ENCODE data around the gene GAMT.
"Not testable (repeated sequence)": the region's sequence is repeated elsewhere in the genome, so short reads cannot be mapped to it uniquely, and the experiment has no call there.

GAMT gene

DNA sequence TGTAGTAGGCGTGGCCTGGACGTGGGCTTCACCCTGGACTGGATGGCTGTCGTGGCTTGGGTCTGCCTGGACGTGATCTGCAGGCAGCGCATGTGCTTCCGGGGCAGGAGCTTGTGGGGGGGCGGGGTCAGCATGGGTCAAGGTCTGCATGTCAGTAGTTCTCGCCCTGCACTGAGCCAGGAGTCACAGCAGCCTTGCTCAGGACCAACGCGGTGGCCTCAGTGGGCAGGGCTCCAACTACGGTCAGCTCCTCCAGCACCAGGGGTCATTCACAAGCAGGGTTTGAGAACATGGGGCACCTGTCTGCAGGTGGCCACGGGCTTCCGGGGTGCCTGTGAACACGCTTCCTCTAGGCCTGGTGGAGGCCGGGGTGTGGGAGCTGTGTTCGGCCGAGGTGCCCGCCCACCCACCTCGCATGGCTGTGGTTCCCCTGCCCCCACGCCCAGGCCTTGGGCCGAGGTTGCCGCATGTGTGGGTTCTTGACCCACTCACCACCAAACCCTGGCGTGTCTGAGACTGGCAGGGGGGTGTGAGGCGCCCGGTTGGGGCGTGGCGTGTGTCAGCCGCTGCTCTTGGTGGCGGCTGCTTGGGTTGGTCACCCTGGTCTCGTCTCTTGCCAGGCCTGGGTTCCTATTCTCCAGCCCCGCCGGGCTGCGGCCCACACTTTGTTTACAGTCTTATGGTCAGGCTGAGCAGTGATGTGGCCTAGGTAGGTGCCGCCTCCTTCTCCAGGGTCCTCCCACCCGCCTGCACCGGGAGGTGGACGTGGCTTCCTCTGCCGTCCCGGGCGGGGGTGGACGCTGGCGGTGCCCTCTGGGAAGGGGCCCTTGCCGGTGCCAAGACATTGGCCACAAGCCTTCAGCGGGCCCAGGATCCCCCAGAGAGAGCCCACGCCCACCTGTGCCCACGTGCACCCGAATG, 32.0 kb upstream of the GAMT start:
- DNase-seq (ENCODE audit: low read depth in 3 of 3) = no peak

DNA sequence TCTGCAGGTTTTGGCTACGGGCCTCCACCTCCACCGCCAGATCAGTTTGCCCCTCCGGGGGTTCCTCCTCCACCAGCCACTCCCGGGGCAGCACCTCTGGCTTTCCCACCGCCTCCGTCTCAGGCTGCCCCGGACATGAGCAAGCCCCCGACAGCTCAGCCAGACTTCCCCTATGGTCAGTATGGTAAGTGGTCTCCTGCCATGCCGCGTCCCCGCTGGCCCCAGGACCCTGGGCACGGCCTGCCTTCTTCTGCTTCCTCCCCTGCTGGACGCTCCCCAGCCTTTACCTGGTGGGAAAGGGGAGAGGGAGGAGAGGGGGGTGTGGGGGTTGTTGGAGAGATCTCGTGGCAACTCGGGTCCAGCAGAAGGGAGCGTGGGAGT, 31.2 kb upstream of the GAMT start:
- DNase-seq (ENCODE audit: low read depth in 3 of 3) = no peak

DNA sequence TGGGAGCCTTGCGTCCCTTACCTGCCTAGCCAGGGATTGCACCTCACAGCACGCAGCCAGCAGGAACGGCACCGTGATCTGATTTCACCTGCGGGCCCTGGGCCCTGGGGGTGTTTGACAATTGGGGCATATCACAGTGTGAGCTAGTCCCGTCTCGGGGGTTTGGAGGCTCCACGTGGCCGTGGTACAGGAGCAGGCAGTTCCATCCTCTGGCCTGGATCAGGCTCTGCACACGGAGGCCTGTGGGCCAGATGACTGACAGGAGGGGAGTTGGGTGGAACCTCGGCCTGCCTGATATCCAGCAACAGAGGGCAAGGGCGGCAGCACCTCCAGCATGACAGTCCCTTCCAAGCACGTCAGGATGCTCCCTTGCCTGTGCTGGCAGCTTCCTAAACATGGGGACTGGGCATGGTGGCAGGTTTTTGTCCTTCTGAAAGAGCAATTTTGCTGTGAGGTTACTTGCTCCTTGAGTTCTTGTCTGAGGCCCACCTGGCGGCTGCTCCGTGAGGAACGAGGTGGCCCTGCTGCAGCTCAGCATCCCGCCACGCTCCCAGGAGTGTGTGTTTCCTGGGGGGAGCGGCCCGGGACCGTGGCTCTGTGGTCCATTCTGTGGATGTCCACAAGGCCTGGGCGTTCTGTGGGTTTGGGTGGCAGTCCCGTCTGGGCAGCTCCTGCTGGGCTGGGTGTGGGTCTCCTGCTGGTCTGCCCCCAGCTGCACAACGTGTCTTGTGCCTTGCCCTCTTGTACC, 30.6 kb upstream of the GAMT start:
- DNase-seq (ENCODE audit: low read depth in 3 of 3) = no peak

DNA sequence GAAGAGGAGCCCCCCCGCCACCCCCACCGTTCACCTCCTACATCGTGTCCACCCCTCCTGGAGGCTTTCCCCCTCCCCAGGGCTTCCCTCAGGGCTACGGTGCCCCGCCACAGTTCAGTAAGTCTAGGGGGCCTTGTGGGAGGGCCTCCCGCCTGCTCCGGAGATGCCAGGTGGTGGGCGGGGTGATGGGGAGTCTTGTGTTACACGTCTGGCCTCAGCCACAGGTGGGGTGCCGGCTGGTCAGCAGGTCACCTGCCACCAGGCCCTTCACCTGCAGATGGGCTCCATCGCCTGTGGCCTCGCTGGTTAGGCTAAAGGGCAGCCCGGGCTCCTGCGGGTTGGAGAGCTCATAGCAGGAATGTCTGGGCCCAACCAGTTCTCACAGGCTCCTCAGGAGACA, 28.9 kb upstream of the GAMT start:
- DNase-seq (ENCODE audit: low read depth in 3 of 3) = no peak

DNA sequence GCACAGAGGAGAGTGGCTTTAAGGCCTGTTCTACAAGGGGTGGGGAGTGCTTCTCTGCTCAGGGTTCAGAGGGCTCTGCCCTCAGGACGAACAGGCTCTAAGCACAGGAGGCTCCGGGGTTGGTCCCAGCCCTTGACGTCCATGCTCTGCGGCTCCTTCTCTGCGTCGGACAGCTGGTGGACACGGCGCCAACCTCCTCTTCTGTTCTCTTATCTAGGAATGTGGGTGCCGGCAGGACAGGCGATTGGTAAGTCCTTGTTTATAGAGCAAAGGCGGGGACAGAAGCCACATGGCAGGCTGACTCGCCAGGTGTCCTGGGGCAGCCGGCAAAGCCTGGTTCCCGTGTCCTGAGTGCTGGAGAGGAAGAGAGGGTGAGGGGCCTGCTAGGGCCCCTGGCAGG, 28.4 kb upstream of the GAMT start:
- no peak for DNase-seq (ENCODE audit: low read depth in 3 of 3)

DNA sequence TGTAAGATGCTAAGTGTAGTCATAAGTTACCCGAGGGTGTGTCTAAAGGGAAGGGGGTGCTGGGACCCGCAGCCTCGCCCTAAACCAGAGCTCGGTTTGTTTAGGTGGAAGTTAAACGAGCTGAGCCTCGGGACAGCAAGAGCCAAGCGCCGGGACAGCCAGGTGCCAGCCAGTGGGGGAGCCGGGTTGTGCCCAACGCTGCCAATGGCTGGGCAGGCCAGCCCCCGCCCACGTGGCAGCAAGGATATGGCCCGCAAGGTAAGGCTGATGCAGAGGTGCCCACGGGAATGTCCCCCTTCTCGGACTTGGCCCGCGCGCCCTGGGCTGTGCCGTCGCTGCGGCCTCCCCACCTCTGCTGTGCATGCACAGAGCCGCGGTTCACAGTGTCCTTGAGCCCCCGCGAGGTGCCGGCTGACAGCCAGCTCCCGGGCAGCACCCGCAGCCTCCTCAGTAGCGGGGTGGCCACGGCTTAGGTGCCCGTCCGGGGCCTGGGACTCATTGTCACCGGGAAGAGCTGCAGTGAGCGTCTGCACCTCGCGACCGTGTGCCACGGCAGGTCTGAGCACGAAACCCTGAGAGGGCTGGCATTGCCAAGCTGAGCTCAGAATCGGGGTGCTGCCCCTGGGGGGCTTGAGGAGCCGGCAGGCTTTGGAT, 27.5 kb upstream of the GAMT start:
- DNase-seq (ENCODE audit: low read depth in 3 of 3) = no peak

DNA sequence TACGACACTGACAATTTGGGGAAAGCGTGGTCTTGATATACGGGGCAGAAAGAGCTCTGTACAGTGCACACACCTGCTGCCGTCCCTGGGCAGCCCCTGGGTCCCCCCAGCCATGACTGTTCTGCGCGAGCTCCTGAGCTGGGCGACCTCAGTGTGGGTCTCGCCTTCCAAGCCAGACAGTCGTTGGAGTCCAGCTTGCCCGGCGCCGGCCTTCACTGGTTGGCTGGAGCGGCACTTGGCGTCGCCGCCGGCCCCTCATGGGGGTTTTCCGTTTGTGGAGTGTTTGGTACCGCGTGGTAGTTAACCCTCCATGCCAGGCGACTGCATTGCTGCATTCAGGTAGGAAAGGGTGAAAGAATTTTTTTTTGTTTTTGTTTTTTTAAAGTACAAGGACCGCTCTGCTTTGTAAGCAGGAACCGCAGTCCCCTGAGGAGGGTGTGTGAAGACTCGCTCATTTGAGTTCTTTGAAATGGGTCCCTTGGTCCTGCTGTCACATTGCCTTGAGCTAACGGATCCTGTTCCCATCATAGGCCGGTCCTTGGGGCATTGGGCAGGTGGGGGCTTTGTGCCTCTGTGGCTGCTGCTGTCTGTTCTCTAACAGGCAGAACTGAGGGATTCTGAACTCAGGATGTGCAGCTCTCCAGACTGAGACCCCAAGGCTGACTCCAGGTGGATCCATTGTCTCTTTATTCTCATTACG, 26.0 kb upstream of the GAMT start:
- no peak for DNase-seq (ENCODE audit: low read depth in 3 of 3)

DNA sequence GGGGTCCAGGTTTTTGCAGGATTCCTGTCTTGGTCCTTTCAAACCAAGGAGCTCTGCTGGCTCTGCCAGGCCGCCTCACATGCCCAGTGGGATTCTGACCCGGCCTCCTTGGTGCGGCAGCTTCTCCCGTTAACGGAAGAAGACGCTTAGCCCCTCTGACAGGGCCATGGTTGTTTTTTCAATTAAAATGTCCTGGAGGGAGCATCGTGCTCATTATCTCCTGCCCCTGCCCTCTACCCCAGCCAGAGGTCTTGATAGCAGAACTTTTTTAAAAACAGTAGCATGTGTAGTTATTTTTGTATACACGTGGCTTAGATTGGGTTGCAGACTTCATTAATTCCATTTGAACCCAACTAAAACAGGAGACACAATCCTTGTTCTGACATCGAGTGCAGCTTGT, 25.4 kb upstream of the GAMT start:
- DNase-seq (ENCODE audit: low read depth in 3 of 3) = no peak

DNA sequence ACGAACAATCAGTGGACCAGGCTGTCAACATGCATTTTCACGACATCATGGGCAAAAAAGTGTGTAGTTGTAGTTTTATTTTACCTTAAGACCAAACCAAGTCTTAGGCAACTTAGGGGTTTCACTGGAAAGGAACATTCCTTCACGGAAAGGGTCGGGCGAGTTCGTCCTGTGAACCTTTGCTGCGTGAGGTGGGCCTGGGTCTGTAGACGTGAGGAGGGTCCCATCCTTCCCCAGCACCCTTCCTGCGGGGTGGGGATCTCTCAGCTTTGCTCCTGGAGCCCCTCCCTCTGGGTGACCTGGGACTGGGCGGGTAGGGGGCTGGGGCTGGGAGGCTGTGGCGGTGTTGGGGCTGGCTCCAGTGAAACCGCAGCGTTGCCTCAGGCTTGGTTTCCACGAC, 24.6 kb upstream of the GAMT start:
- DNase-seq (ENCODE audit: low read depth in 3 of 3) = no peak

DNA sequence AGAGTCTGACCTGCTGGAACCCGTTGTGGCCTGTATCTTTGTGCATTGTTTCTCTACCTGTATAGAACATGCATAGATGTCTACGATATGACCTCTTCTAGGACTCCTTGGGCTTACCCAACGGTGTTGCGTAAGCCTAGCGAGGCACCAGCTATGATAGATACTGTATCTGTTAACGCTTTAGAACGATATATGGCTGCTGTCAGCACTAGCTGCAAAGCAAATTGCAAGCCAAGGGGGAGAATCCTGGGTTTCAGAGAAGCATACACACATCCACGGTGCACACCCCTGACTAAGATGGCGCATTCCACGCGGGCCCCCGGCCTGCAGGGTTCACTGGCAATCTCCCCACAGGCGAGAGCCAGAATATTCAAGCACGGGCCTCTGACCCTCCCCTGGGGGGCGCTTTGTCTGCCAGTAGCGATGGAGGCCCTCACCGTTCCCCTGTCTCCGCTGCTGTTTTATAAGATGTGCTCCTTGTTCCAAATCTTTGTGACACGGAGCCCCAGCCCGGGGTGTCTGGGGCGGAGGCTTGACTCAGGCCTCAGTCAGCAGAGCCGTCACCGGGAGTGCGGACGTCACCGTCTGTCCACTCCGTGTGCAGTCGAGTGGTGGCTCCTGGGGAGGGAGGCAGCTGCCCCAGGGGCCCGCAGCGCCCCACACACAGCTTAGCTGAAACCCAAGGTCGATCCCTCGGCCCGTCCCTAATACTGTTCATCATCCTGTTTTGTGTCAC, 23.9 kb upstream of the GAMT start:
- no peak for DNase-seq (ENCODE audit: low read depth in 3 of 3)

DNA sequence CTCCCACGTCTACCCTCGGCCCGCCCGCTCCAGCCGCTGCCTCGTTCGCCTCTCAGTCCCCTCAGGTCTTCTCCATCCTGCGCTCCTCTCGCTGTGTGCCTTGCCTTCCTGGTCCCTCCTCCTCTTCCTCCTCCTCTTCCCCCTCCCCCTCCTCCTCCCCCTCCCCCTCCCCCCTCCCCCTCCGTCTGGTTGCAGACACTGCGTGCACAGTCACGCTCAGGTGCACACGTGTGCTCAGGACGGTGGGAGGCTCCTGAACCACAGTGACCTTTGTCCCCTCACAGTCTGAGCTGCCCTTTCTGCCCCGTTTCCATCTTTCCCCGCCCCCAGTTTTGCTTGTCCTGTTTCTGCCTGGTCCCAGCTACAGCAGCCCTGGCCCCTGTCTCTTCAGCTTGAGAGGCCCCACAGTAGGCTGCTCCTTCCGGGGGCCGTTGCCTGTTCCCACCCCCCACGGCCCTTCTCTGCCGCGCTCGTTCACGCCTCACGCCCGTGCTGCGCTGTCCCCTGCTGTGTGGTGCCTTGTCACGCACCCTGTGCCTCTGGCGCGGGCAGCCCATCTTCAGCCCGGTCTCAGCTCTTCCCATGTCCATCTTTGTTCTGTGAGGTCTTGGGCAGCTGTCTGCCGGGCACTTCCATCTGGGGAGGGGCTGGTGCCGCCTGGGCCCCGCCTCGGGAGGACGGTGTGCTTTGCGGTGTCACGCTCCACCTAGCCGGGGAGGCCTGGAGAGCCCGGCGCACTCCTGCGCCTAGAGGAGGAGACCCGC, 23.0 kb upstream of the GAMT start:
- DNase-seq (ENCODE audit: low read depth in 3 of 3) = no peak

DNA sequence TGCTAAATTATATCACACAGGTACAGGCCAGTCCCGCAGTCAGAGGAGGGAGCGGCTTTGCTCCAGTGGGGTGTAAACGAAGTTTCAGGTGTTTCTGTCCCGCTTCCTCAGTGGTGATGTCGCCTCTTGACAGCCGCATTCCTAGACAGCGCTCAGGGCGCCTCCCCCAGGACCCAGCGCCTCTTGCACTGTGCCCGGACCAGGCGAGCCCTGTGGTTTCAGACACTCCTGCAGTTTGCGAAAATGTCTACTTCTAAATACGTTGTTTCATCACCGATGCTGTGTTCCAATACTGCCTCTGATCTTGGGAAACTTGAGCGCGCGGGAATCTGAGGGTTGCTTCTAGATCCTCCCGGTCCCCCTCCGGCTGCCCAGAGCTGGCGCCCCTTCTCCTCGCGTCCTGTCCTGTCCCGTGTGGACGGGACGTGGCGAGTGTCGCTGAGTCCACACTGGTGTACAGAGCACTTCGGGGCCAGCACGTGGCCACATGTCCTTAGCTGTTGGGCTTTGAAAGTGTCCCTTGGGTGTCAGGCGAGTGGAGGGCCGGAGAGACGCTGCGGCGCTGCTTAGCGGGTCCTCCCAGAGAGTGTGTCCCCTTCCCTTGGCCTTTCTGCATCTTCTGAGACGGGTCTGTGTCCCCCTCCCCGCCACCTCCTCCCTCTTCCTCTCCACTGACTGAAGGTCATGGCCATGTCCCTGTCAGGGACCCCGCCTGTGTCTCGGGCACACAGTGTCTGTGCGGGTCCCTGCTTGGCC, 22.3 kb upstream of the GAMT start:
- no peak for DNase-seq (ENCODE audit: low read depth in 3 of 3)

DNA sequence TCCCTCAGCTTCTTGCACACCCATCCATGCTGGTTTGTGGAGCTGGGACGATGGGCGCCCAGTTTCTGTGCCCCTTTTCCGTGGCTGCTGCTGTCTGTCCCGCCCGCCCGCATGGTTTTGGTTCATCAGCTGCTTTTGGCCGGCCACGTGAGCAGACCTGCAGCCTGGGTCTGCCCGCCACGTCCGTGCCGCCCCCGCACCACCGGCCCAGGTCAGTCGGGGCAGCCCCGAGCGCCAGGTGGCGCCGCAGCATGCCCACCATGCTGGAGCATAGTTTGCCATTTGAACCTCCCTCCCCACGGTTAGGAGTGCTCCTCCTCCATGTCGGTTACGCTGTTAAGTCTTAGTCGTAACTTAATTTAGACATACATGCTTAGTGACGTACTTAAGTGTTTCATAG, 21.6 kb upstream of the GAMT start:
- DNase-seq (ENCODE audit: low read depth in 3 of 3) = no peak

DNA sequence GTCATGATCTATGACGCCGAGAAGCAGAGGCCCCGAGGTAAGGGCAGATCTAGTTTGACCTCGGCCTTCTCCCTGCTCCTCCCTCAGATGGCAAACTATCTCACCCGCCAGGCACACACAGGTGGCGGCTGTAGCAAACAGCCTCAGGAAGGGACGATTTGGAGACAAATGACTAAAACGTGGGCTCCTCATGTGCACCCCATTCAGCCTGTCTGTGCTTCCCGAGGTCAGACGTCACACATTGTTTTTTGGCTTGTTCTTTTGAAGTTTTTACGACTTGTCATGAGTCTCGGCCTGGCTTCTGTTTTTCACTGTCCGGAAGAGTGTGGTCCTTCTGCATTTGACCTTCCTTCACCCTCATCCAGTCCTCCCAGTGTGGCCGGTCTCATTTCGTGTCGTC, 21.0 kb upstream of the GAMT start:
- DNase-seq (ENCODE audit: low read depth in 3 of 3) = no peak

DNA sequence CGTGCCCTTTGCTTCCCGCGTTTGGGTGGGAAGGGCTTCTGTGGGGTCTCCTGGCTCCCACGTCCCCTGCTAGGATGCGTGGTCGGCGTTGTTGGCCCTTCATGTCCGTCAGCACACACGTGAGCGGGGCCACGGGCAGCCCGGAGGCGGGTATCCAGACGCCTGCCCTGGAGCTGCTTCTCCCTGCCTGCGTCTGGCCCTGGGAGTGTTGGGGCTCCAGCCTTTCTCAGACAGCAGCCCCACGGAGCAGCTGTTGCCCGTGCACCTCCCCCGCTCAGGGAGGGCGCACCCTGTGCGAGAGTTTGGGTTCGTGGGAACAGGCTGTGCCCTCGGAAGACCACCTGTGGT, 20.6 kb upstream of the GAMT start:
- DNase-seq (ENCODE audit: low read depth in 3 of 3) = no peak

DNA sequence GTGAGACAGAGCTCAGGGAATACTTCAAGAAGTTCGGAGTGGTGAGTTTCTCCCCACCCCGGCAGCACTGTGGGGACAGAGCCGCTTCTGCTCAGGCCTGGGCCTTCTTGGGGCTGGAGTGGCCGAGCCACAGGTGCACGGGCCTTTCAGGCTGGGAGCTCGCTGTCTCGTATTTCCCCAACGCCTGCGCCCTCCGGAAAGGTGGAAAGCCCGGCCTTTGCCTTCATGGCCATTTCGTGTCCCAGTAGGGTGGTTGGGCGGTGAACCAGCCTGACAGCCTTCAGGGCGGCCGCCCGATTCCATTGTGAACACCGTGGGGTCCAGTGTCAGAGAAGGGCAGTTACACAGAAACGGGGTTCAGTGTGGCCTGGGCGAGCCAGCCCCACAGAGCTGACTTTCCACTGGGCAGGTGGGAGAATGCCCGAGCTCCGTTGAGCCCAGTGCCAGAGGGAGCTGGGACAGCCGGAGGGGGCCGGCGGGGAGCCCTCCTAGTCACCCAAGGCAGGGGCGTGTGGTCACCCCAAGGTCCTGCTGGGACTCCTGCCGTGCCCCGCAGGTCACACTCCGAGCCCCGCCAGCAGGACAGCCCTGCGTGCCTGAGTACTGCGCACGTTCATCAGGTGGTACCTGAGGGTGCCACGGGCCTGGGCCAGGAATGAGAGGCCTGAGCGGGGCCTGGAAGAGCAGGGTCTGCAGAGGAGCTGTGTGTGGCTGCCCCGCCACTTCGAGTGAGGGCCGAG, 20.0 kb upstream of the GAMT start:
- no peak for DNase-seq (ENCODE audit: low read depth in 3 of 3)

DNA sequence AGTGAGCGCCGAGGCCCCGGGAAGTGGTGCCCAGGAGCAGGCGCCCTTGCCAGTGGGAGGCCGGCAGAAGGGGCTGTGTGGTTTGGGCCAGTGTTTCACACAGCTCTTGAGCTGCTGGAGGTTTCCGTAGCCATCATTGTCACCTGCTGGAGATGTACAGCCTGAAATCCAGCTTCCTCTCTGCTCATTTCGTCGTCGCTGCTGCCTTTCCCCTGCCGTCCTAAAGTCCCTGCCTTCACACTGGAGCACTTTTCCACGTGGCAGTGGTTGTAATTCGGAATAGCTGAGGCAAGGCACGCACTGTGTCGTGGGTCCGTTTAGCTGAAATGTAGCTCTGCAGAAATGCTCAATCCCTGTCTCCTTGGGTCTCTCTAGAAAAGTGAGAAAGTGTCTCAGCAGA, 19.2 kb upstream of the GAMT start:
- DNase-seq (ENCODE audit: low read depth in 3 of 3) = no peak

DNA sequence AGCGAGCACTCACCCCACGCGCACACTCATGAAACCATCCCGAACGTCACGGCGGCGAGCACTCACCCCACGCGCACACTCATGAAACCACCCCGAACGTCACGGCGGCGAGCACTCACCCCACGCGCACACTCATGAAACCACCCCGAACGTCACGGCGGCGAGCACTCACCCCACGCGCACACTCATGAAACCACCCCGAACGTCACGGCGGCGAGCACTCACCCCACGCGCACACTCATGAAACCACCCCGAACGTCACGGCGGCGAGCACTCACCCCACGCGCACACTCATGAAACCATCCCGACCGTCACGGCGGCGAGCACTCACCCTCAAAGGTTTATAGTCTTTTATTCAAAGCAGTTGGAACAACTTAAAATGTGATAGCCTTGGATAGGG, 18.7 kb upstream of the GAMT start:
- not testable (repeated sequence) for DNase-seq (ENCODE audit: low read depth in 3 of 3)

Data from stimulated activated CD4-positive, alpha-beta T cell treated with anti-CD3 and anti-CD28 coated beads, TNF-alpha, amount 100 ng/mL, for 24 hours (primary cell).